Left lung (tissue), 10 donors: ENCODE measurements around the gene CD82. TPM values are rescaled to one million over a fixed set of nuclear protein-coding genes. Genes with fewer than 3 reads are reported as not detected.
A peak's percentile ranks its signal among the peaks of the same experiment; 100 is the strongest.
"Not testable (repeated sequence)": the region's sequence is repeated elsewhere in the genome, so short reads cannot be mapped to it uniquely, and the experiment has no call there.

ENCODE experiments used
- ATAC-seq: fragments of 200-7000 bp; cut with Tn5 transposase; one replicate; pipeline ENCODE4 v1.9.1; 2020; ENCODE audit warnings: moderate library complexity
- DNase-seq, 4 donors: peaks; one replicate each; pipeline ENCODE4 v3.0.0-alpha.2; 2013 to 2020
- H3K27ac ChIP-seq, 2 donors: fragments of 200-600 bp; sonication (generic) in 1 of 2; one replicate each; pipeline versions ENCODE4 v1.5.0 to v1.8.0; 2020 to 2021
- H3K27me3 ChIP-seq, 2 donors: fragments of 200-600 bp; sonication (generic) in 1 of 2; one replicate each; pipeline versions ENCODE4 v1.5.0 to v1.8.0; 2020 to 2021
- H3K36me3 ChIP-seq, 2 donors: fragments of 200-600 bp; sonication (generic) in 1 of 2; one replicate each; pipeline versions ENCODE4 v1.5.0 to v1.8.0; 2020 to 2021
- H3K4me1 ChIP-seq, 2 donors: fragments of 200-600 bp; one replicate each; pipeline ENCODE4 v1.8.0; 2021
- H3K4me3 ChIP-seq, 2 donors: fragments of 200-600 bp; sonication (generic) in 1 of 2; one replicate each; pipeline versions ENCODE4 v1.5.0 to v1.8.0; 2020 to 2021; ENCODE audit warnings: mild to moderate bottlenecking in 1 of 2
- H3K9me3 ChIP-seq, 2 donors: fragments of 200-600 bp; sonication (generic) in 1 of 2; one replicate each; pipeline versions ENCODE4 v1.5.0 to v1.8.0; 2020 to 2021
- CTCF ChIP-seq, 2 donors: fragments of 200-600 bp; sonication (generic) in 1 of 2; IDR thresholded peaks; one replicate each; pipeline versions ENCODE4 v1.5.0 to v1.8.0; 2021; ENCODE audit warnings: antibody characterized with exemption in 2 of 2
- intact Hi-C, 2 donors: fragments of 100-400 bp; cut with DNase I; formaldehyde crosslinking; loops; one replicate each; pipeline versions ENCODE4 v1.11.2 to v1.14.2; 2022
- polyA plus RNA-seq, 6 donors: library from polyadenylated mRNA; unstranded; fragments of 120-200 nt; gene quantifications; one replicate each; pipeline ENCODE4 v1.2.1, GENCODE V29; 2013; ENCODE audit not compliant: insufficient read length in 6 of 6
- total RNA-seq, 2 donors: library from RNA; stranded (reverse); fragmentation: NEBNext Ultra II Directional; extraction: Animal tissue kit (Norgen Biotek cat#: 25700); gene quantifications; one replicate each; pipeline ENCODE4 v1.2.1, GENCODE V29; 2021
- donor health status: DM: no; HTN: yes; CAD: no.
- donor health status: DM: no; HTN: no; CAD: no.

The CD82 gene
- total and polyA plus RNA-seq, 8 donors = 33.7 to 244 (median 54.6) TPM

GRCh38 chr11:44657836-44658505 is 92.5 kb downstream of the CD82 start:
- H3K27me3 ChIP-seq = no peaks in the 10 kb centered on the region
- no peak overlapping the region for H3K4me3 ChIP-seq
- ATAC-seq = no peak
- TF ChIP-seq CTCF (IDR thresholded peaks at IDR 0.05) = no peak
- no peak overlapping the region for H3K27ac ChIP-seq
- H3K36me3 ChIP-seq = no peaks in the 10 kb centered on the region
- no peaks in the 10 kb centered on the region for H3K9me3 ChIP-seq
- H3K4me1 ChIP-seq = no peaks in the 10 kb centered on the region
- intact Hi-C loops = no loop called here
- DNase-seq = no peak

GRCh38 chr11:44658506-44658850 is 93.0 kb downstream of the CD82 start:
- no peak for ATAC-seq
- H3K4me3 ChIP-seq = no peak overlapping the region
- TF ChIP-seq CTCF (IDR thresholded peaks at IDR 0.05) = no peak
- H3K27me3 ChIP-seq = no peaks in the 10 kb centered on the region
- no peaks in the 10 kb centered on the region for H3K9me3 ChIP-seq
- H3K36me3 ChIP-seq = no peaks in the 10 kb centered on the region
- H3K27ac ChIP-seq = no peak overlapping the region
- DNase-seq = no peak
- no peaks in the 10 kb centered on the region for H3K4me1 ChIP-seq
- intact Hi-C loops = no loop called here

- TF ChIP-seq CTCF (IDR thresholded peaks at IDR 0.05) = no peak
- H3K9me3 ChIP-seq = no peaks in the 10 kb centered on the region
- no peak overlapping the region for H3K4me3 ChIP-seq
- H3K4me1 ChIP-seq = no peaks in the 10 kb centered on the region
- H3K27ac ChIP-seq = no peak overlapping the region
- intact Hi-C loops = no loop called here
- no peaks in the 10 kb centered on the region for H3K36me3 ChIP-seq
- DNase-seq (no peak), ATAC-seq (no peak)
- no peaks in the 10 kb centered on the region for H3K27me3 ChIP-seq
Observed at GRCh38 chr11:44659641-44660040, 94.2 kb downstream of the CD82 start.

- H3K27me3 ChIP-seq, H3K4me1 ChIP-seq, H3K9me3 ChIP-seq, H3K36me3 ChIP-seq, H3K27ac ChIP-seq, DNase-seq, intact Hi-C loops, H3K4me3 ChIP-seq, ATAC-seq: not testable (repeated sequence)
Observed at GRCh38 chr11:44660535-44660934, 95.1 kb downstream of the CD82 start.

GRCh38 chr11:44661311-44661717 is 95.9 kb downstream of the CD82 start:
- no peak overlapping the region for H3K4me3 ChIP-seq
- intact Hi-C loops = no loop called here
- ATAC-seq (peak; percentile 23), DNase-seq (no peak)
- H3K27me3 ChIP-seq = no peaks in the 10 kb centered on the region
- TF ChIP-seq CTCF (IDR thresholded peaks at IDR 0.05) = no peak
- no peak overlapping the region for H3K27ac ChIP-seq
- H3K9me3 ChIP-seq = no peaks in the 10 kb centered on the region
- H3K4me1 ChIP-seq = no peaks in the 10 kb centered on the region
- H3K36me3 ChIP-seq = no peaks in the 10 kb centered on the region

Other genes starting within 250 kb of the CD82 start
- 10 to 100 TPM; 27.2 to 31.4 TPM for gene TSPAN18, start 161.3 kb downstream of the CD82 start, total RNA-seq
- 10 to 100 TPM; 59.5 to 85.8 (median 66.6) TPM for gene TSPAN18, start 161.3 kb downstream of the CD82 start, polyA plus RNA-seq